ENCODE results near the gene TMEM129.

TMEM129 gene

DNA sequence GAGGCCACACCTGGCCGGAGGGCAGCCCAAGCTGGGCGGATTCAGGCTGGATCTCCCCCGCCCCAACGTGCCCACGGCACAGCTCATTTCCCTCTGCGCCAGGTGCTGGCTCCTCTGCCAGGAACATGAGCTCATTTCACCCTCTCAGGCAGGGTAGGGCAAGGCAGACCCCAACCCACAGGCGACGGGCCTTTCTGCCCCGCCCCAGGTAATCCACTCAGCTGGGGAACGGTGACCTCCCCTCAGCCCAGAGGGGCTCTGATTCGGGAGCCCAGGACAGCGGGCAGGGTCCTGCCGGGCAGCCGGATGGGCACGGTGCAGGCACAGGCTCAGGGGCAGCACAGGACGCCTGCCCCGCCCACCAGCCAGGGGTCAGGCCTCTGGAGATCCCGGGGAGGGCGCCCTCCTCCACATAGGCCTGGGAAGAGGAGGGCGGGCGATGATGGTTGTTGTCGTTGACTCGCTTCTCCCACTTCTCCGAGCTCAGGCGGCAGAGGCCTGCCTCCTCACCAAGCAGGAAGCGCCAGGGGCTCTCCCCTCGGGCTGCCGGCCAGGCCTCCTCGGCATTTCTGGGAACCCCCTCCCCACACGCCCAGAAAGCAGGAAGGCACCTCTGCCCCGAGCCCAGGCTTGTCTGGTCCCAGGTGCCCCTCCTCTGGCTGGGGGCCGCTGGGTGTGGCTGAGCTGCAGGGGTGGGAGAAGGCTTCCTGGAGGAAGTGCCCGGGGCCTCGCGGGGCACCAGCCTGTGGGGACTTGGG, 31.3 kb upstream of the TMEM129 start:
- Mint-ChIP-seq H3K4me3 (no peak overlapping the region), H3K27me3 (no peaks in the 10 kb centered on the region), H3K36me3 (ENCODE audit: low read depth) (no peaks in the 10 kb centered on the region), H3K4me1 (ENCODE audit: low read depth) (no peaks in the 10 kb centered on the region), H3K9me3 (no peaks in the 10 kb centered on the region), H3K27ac (no peak overlapping the region)

DNA sequence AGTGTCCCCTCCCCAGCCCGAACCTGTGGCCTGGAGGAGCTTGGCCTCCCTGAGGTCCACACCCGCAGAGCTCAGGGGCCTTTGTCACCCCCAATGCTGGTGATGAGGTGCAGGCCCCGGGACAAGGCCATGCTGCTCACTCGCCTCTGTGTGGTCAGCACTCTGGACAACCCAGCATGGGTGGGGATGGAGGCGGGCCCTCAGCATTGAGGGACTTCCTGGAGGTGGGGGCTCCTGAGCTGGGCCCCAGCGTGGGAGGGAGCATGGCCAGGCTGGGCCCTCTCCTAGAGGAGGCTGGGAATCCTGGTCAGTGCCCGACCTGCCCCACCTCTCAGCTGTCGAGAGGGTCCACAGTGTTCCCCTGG, 30.8 kb upstream of the TMEM129 start:
- no peaks in the 10 kb centered on the region for H3K9me3 Mint-ChIP-seq

DNA sequence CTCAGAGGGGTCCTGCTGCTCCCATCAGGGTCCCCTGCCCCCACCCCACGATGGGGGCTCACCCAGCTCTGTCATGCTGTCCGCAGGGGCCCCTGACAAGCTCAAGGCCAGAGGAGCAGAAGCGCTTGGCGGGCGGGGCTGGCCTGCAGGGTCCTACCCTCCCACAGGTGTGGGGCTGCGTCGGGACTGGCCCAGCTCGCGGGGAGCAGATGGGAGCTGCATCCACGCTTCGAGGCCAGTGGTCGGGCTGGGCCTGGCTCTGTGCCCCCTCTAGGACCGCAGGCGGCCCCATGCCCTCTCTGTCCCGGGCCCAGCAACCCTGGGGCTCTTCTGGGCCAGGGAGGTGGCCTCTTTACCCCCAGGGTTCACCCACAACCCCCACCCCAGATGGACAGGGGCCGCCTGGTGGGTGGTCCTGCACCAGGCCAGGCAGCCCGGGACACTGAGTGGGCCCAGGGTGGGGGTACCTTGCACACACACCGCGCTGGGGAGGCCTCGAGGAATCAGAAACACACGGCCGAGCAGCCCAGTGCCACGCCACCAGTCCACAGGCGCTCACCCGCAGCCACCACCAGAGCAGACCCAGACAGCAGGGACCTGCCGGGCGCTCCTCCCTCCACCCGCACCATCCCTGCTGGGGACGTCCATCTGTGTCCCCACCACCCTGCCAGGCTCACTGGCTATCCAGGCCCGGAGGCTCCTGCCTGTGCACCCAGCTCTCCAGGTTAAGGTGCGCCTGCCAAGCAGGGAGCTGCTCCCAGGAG, 30.2 kb upstream of the TMEM129 start:
- no peak overlapping the region for H3K27ac Mint-ChIP-seq

More for the DNA sequence above, 30.8 kb upstream of the TMEM129 start:
- Mint-ChIP-seq H3K27me3 (no peaks in the 10 kb centered on the region), H3K27ac (no peak overlapping the region), H3K36me3 (ENCODE audit: low read depth) (no peaks in the 10 kb centered on the region), H3K4me3 (no peak overlapping the region), H3K4me1 (ENCODE audit: low read depth) (no peaks in the 10 kb centered on the region)

DNA sequence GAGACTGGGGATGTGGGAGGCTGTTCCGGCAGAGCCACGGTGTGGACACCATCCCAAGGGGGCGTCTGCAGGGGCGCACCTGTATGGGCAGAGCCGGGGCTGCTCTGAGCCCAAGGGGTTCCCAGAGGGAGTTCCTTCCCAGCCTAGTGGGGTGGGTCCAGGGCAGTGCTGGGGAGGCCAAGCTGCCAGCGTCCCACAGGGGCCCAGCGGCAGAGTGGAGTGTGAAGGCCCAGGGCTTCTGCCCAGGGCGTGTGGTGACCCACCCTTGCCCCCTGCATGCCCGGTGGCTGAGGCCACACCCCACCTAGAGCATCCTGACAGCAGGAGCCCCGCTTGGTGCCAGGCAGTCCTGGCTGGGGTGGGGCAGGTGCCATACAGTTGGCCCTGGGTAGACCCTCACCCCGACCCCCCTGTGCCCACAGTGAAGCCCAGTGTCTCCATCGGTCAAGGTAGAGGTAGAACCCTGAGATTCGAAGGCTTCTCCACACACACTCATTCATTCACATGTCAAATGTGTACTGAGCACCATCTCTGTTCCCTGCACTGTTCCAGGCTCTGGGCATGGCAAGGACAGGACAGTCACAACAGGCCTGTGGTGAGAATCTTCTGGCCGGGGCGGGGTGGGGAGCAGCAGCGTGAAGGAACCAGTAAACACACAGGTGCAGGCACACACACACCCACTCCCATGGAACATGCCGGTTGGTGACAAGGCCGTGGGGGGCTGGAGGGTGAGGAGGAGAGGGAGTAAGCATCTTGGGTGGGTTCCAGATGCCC, 29.4 kb upstream of the TMEM129 start:
- Mint-ChIP-seq H3K4me1 (ENCODE audit: low read depth) (no peaks in the 10 kb centered on the region), H3K4me3 (no peak overlapping the region), H3K27ac (no peak overlapping the region), H3K9me3 (no peaks in the 10 kb centered on the region), H3K27me3 (no peaks in the 10 kb centered on the region), H3K36me3 (ENCODE audit: low read depth) (no peaks in the 10 kb centered on the region)

More for the DNA sequence above, 30.2 kb upstream of the TMEM129 start:
- no peaks in the 10 kb centered on the region for H3K9me3 Mint-ChIP-seq
- no peaks in the 10 kb centered on the region for H3K4me1 Mint-ChIP-seq (ENCODE audit: low read depth)
- no peaks in the 10 kb centered on the region for H3K27me3 Mint-ChIP-seq
- no peaks in the 10 kb centered on the region for H3K36me3 Mint-ChIP-seq (ENCODE audit: low read depth)
- no peak overlapping the region for H3K4me3 Mint-ChIP-seq

DNA sequence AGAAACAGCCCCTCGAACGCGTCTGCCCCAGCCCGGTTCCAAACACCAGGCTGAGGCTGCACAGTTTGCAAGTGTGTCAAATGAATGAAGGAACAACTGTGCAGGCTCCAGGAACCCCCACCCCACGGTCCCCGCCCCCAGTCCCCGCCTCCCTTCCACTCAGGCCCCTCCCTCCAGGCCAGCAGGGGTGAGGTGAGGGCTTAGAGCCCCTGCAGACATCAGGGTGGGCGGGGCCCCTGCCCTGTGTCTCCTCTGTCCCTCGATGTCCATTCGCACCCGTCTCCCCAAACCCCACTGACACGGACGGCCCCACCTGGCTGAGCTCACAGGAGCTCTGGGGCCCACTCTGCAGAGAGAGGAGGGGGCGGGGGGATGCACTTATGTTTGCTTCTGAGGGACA, 28.7 kb upstream of the TMEM129 start:
- Mint-ChIP-seq H3K4me3 (no peak overlapping the region), H3K36me3 (ENCODE audit: low read depth) (peaks cover 6% of the 10 kb centered on the region), H3K27ac (no peak overlapping the region), H3K4me1 (ENCODE audit: low read depth) (no peaks in the 10 kb centered on the region), H3K27me3 (no peaks in the 10 kb centered on the region), H3K9me3 (no peaks in the 10 kb centered on the region)

DNA sequence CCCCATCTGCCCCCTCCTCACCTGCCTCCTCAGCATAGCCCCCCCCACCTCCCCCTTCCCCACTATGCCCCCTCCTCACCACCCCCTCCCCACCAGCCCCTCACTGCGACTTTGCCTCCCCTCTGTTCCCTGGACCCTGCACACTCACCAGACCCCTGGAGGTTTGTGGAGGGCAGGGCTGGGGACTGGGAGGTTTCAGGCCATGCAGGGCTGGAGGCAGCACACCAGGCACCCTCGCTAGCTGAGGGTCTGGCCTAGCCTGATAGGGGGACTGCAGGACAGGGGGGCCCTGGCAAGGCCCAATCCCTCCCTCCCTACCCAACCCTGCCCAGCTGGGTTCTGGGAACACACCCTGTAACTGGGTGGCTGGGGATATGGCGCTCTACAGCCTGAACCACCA, 28.2 kb upstream of the TMEM129 start:
- Mint-ChIP-seq H3K9me3 (no peaks in the 10 kb centered on the region), H3K4me1 (ENCODE audit: low read depth) (no peaks in the 10 kb centered on the region), H3K36me3 (ENCODE audit: low read depth) (peaks cover 7% of the 10 kb centered on the region), H3K27ac (no peak overlapping the region), H3K4me3 (no peak overlapping the region), H3K27me3 (no peaks in the 10 kb centered on the region)

DNA sequence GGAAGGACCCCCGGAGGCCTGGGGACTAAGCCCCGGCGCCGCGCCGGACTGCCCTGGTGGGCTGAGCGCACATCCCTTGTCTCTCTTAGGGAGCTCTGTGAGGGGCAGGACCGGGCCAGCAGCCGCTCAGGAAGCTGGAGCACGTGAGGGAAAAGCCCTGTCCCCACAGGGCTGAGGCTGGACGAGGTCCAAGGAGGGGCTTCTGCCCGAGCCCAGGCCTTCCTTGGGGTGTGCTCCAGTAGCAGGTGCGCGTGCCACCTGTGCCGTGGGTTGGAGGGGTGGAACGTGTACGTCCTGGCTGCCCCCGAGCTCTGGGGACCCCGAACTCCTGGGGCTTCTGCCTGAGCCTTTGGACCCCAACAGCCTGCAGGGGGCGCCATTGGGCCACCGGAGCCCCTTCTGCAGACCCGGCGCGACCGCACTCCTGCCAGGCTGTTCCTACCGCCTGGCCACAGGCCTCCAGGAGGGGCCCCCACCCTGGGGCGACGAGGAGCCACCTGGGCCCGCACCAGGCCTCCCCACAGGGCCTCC, 27.4 kb upstream of the TMEM129 start:
- H3K4me1 Mint-ChIP-seq (ENCODE audit: low read depth), result no peaks in the 10 kb centered on the region
- H3K36me3 Mint-ChIP-seq (ENCODE audit: low read depth), result peaks cover 11% of the 10 kb centered on the region
- H3K4me3 Mint-ChIP-seq, result no peak overlapping the region
- H3K27ac Mint-ChIP-seq, result no peak overlapping the region
- H3K9me3 Mint-ChIP-seq, result no peaks in the 10 kb centered on the region
- H3K27me3 Mint-ChIP-seq, result no peaks in the 10 kb centered on the region

DNA sequence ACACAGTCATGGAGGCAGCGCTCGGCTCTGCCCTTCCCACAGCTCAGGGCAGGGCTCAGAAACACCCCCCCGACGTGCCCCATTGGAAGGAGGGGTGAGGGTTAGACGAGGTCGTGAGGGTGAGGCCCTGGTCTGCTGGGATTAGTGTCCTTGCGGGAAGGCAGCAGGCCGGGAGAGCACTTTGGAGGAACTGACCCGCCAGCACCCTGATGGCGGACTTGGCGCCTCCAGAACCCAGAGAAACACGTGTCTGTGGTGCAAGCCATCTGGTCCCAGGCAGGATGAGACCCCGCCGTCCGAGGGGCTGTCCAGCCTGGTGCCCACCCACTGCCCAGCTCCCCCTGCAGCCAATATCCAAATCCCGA, 26.5 kb upstream of the TMEM129 start:
- Mint-ChIP-seq H3K36me3 (ENCODE audit: low read depth) (peaks cover 14% of the 10 kb centered on the region), H3K27me3 (no peaks in the 10 kb centered on the region), H3K4me3 (no peak overlapping the region), H3K9me3 (no peaks in the 10 kb centered on the region), H3K4me1 (ENCODE audit: low read depth) (no peaks in the 10 kb centered on the region), H3K27ac (no peak overlapping the region)

DNA sequence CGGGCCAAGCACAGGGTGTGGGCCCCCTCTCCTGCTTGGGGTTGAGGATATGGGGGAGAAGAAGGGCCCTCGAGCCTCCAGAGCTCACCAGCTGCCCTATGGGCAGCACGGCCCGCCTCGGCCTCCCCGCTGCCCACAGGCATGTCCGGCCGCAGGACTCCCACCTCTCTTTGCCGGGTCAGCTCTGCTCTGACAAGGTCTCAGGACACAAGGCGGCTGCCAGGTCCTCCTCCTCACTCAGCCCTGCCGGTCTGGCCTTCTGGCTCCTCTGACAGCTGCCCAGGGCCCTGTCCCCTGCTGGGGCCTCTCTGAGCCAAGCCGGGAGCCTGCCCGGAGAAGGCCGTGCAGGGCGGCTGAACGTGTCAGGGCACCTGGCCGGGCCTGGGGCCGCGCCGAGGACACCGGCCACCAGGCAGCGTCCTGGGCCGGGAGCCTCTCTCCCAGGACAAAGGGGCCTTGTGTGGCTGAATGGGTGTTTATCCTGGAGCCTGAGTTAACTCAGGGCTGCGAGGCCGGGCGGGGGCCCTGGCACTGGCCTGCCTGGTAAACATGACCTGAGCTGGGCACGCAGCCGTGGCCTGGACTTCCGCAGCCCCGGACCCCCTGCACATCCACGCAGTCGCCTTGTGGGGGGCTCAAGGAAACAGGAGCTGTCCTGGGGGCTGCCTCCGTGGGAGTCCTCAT, 25.9 kb upstream of the TMEM129 start:
- Mint-ChIP-seq H3K4me3 (no peak overlapping the region), H3K27ac (no peak overlapping the region), H3K9me3 (no peaks in the 10 kb centered on the region), H3K4me1 (ENCODE audit: low read depth) (no peaks in the 10 kb centered on the region), H3K27me3 (no peaks in the 10 kb centered on the region), H3K36me3 (ENCODE audit: low read depth) (peaks cover 17% of the 10 kb centered on the region)

DNA sequence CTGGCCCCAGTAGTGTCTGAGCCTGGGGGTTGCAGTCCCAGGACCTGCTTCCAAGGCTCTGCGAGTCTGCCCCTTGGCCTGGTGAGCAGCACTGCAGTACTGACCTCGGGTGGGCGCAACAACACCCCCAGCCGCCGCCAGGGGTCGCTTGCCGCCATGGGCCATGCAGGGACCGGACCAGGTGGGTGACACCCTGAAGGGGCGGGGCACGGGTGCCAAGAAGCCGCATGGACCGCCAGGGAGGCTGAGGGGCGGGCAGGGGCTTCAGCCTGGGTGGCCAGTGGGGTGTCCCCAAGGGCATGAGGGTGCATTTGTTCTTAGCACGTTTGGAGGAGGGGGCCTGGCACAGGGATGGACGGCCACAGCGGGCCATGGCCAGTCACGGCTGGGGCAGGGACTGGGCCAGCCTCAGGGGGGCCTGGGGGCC, 25.2 kb upstream of the TMEM129 start:
- Mint-ChIP-seq H3K4me1 (ENCODE audit: low read depth) (no peaks in the 10 kb centered on the region), H3K4me3 (no peak overlapping the region), H3K36me3 (ENCODE audit: low read depth) (peaks cover 23% of the 10 kb centered on the region), H3K27me3 (no peaks in the 10 kb centered on the region), H3K9me3 (no peaks in the 10 kb centered on the region), H3K27ac (no peak overlapping the region)

DNA sequence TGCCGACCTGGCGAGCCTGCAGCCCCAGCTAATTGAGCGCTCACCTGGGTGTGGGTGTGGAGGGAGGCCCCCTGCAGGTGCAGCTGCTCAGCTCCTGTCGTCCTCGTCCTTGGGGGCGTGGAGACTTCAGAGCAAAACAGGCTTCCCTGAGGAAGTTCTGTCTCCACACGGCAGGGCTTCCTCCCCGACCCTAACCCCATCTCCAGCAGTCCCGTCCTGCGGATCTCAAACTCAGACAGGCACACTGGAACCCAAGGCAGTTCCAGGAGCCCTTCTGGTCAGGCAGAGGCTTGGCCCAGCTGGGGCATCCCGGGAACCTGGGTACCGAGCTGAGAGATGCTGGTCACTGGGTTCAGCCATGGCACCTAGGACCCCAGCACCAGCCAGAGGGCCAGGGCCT, 24.6 kb upstream of the TMEM129 start:
- no peaks in the 10 kb centered on the region for H3K4me1 Mint-ChIP-seq (ENCODE audit: low read depth)
- no peaks in the 10 kb centered on the region for H3K27me3 Mint-ChIP-seq
- no peak overlapping the region for H3K4me3 Mint-ChIP-seq
- peaks cover 29% of the 10 kb centered on the region for H3K36me3 Mint-ChIP-seq (ENCODE audit: low read depth)
- H3K27ac Mint-ChIP-seq, result no peak overlapping the region
- no peaks in the 10 kb centered on the region for H3K9me3 Mint-ChIP-seq

DNA sequence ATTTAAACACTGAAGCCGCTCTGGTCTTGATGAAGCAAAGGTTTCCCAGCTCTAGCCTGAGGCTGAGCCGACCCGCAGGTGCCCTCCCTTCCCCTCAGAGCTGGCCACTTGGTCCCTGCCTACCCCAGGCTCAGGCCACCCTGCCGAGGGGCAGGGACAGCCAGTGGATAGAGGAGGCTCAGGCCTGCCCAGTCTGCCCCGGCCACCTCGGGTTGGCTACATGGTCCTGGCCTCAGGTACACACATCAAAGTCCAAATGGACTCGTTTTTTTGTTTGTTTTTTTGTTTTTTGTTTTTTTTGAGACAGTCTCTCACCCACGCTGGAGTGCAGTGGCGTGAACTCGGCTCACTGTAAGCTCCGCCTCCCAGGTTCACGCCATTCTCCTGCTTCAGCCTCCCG, 24.0 kb upstream of the TMEM129 start:
- no peak overlapping the region for H3K4me3 Mint-ChIP-seq
- H3K27me3 Mint-ChIP-seq, result no peaks in the 10 kb centered on the region
- peaks cover 34% of the 10 kb centered on the region for H3K36me3 Mint-ChIP-seq (ENCODE audit: low read depth)
- no peaks in the 10 kb centered on the region for H3K4me1 Mint-ChIP-seq (ENCODE audit: low read depth)
- H3K27ac Mint-ChIP-seq, result no peak overlapping the region
- no peaks in the 10 kb centered on the region for H3K9me3 Mint-ChIP-seq

DNA sequence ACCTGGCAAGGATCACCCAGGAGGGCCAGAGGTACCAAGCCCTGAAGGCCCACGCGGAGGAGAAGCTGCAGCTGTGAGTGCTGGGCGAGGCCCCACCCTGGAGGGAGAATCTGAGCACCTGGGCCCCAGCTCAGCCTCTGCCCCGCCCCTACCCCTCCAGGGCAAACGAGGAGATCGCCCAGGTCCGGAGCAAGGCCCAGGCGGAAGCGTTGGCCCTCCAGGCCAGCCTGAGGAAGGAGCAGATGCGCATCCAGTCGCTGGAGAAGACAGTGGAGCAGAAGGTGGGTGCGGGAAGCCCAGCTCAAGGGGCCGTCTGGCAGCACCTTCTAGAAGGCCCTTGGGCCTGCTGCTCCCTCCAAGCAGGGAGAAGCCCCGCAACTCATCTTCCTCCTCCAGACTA, 23.4 kb upstream of the TMEM129 start:
- Mint-ChIP-seq H3K9me3 (no peaks in the 10 kb centered on the region), H3K27me3 (no peaks in the 10 kb centered on the region), H3K4me1 (ENCODE audit: low read depth) (no peaks in the 10 kb centered on the region), H3K36me3 (ENCODE audit: low read depth) (peaks cover 35% of the 10 kb centered on the region), H3K4me3 (no peak overlapping the region), H3K27ac (no peak overlapping the region)

DNA sequence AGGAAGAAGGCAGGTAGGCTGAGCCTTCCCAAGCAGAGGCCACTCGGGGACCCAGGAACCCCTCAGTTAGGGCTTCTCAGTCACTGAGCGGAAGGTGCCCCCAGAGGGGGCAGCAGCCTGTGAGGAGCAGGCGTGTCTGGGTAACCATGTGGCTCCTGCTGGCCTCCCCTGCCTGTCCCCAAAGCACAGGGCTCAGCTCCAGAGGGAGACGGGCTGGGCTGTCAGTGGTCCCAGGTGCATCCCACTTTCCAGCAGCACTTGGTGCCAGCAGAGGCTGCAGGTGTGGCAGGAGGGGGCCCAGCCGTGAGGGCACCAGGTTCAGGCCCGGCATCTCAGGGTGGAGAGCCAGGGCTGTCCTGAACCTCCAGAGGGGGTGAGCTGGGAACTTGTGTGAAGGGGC, 22.9 kb upstream of the TMEM129 start:
- H3K9me3 Mint-ChIP-seq, result no peaks in the 10 kb centered on the region
- peaks cover 39% of the 10 kb centered on the region for H3K36me3 Mint-ChIP-seq (ENCODE audit: low read depth)
- no peak overlapping the region for H3K4me3 Mint-ChIP-seq
- H3K4me1 Mint-ChIP-seq (ENCODE audit: low read depth), result no peaks in the 10 kb centered on the region
- no peak overlapping the region for H3K27ac Mint-ChIP-seq
- H3K27me3 Mint-ChIP-seq, result no peaks in the 10 kb centered on the region

Data from stimulated activated naive CD8-positive, alpha-beta T cell treated with anti-CD3 and anti-CD28 coated beads, Interleukin-15, Interleukin-2, amounts not matched to agents 100 ng/mL and 50 ng/mL, for 24 hours (primary cell).